Skin epidermis (tissue), 12 donors: Measurements from ENCODE around the gene ARNT2.
A peak's percentile ranks its signal among the peaks of the same experiment; 100 is the strongest.

Experiments
- H3K27ac ChIP-seq, 21 experiments: fragments of 200-600 bp; sonication (generic) in 11 of 21; one replicate each; pipeline ENCODE4 v1.5.0; 2020; ENCODE audit warnings: mild to moderate bottlenecking in 3 of 21, inconsistent platforms in 2 of 21, moderate library complexity in 2 of 21
- H3K4me3 ChIP-seq, 7 experiments: fragments of 200-600 bp; sonication (generic) in 2 of 7; one replicate each; pipeline ENCODE4 v1.5.0; 2020; ENCODE audit warnings: inconsistent platforms in 2 of 7, mild to moderate bottlenecking in 2 of 7, moderate library complexity in 1 of 7

Gene ARNT2

GRCh38 chr15:80437334-80437891 is 33.2 kb downstream of the ARNT2 start:
- no peak overlapping the region for H3K4me3 ChIP-seq
- peak overlapping the region in 1 of 21 experiments; percentile 7 for H3K27ac ChIP-seq

DNA sequence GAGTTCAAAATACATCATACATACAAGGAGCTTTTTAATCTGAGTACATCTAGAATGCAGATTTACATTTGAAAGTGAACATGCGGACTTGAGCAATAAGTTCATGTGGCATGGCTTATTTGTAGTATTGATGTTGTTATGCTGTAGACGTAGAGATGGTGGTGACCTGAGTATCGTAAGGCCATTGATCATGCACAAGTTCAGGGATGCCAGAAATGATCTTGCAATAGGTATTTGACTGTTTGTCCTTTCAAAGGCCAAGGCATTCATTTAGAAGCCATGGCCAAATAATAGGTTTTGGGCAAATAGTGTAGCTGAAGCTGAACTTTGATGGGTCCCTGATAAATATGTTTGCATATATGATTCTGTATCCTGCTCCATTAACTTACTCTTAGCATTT is 35.0 kb downstream of the ARNT2 start:
- H3K4me3 ChIP-seq = no peak overlapping the region
- no peak overlapping the region for H3K27ac ChIP-seq

DNA sequence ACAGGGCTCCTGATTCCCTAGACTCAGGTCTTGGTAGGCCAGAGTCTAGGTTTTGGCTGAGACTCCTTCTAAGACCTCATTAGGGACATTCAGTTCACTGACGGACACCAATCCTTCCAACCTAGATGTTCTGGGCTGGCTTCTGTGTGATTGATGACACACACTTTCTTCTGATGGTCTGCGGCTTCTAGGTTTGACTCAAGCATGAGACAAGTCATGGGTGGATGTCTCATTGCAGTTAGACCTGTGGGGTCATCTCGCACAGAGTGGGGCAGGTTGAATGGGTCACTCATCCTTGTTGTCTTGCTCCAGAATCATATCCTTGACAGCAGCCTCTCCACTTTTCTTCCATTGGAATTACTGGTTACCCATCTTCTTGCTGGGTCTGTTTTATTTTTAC is 35.8 kb downstream of the ARNT2 start:
- H3K27ac ChIP-seq = no peak overlapping the region
- no peak overlapping the region for H3K4me3 ChIP-seq

- Histone ChIP-seq H3K4me3 (no peak overlapping the region), H3K27ac (no peak overlapping the region)
These were observed 36.9 kb downstream of the ARNT2 start for GRCh38 chr15:80441041-80441440.

- H3K4me3 ChIP-seq = no peak overlapping the region
- no peak overlapping the region for H3K27ac ChIP-seq
These were observed 37.5 kb downstream of the ARNT2 start for GRCh38 chr15:80441714-80442113.

DNA sequence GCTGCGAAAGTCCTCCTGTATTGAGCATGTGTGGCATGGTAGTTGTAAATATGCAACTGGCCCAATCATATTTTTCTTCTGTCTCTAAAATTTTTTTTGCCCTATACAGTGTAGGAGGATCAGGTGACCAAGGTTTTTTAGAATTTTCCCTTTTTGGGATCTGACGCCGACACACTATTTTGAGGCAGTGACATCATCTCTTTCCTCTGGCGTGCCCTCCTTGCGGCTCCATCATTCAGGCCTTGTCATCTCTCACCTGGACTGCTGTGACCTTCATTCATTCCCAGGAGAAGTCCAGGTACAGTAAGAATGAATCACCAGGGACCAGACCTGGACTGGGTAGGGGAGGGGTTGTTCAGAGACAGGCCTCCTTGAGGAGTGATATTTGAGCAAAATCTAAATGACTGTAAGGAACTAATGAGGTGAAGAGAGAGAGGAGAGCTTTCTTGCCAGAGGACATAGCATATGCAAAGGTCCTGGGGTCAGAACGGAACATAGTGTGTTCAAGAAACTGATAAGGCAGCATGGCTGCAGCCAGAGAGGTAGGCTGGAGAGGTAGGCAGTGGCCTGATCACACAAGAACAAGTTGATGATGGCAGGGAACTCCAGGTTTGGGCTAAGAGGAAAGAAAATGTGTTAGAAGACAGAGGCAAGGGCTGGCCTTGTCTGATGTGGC is 38.7 kb downstream of the ARNT2 start:
- no peak overlapping the region for H3K4me3 ChIP-seq
- no peak overlapping the region for H3K27ac ChIP-seq

GRCh38 chr15:80444680-80445251 is 40.6 kb downstream of the ARNT2 start:
- Histone ChIP-seq H3K4me3 (no peak overlapping the region), H3K27ac (no peak overlapping the region)

- no peak overlapping the region for H3K4me3 ChIP-seq
- no peak overlapping the region for H3K27ac ChIP-seq
These were observed 41.3 kb downstream of the ARNT2 start for GRCh38 chr15:80445300-80446041.

GRCh38 chr15:80447077-80447476 is 42.9 kb downstream of the ARNT2 start:
- no peak overlapping the region for H3K27ac ChIP-seq
- H3K4me3 ChIP-seq = no peak overlapping the region

GRCh38 chr15:80449825-80450224 is 45.6 kb downstream of the ARNT2 start:
- Histone ChIP-seq H3K4me3 (no peak overlapping the region), H3K27ac (no peak overlapping the region)

GRCh38 chr15:80450811-80451321 is 46.7 kb downstream of the ARNT2 start:
- Histone ChIP-seq H3K4me3 (no peak overlapping the region), H3K27ac (no peak overlapping the region)

DNA sequence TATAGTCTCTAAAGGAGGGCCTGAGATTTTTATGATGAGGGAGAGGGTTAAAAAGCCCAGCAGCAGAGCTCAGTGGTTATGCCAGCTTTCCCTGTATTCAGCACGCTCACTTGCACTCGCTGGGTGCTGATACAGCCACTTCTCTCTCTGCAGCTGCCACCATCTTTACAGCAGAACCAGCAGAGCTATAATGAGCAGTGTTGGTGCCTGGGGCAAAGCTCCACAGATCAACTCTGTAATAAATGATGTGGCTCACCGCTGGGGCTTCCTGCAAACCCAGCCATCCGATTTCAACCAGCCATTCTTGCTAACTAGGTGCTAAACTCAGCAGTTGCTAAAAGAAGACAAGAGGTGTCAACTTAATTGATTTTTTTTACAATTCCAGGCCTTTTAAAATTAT is 48.0 kb downstream of the ARNT2 start:
- H3K27ac ChIP-seq = no peak overlapping the region

DNA sequence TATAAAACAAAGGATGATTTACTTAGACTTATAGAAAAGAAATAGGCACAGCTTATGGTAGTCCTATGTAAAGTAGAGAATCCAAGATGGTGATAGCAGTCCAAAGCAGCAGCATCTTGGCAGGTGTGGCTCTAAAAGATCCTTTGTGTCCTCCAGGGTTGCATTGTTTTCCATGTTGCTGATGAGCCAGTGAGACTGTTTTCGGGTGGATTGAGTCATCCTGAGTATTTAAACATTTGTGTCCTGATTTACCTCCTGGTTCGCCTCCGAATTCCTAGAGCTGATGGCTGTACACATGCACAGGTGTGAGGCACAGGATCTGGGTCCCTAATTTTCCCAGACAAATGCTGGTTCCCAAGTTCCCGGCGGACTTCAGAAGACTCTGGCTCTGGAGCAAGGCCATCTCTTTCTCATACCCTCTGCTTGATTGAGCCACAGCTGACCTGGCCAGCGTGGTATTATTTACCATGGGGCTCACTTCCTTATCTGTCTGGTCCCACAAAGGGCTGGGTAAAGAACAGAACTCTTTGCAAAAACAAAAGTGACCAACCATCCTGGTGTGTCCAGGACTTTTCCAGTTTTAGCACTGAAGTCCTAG is 51.0 kb downstream of the ARNT2 start:
- Histone ChIP-seq H3K4me3 (no peak overlapping the region), H3K27ac (no peak overlapping the region)

More for the DNA sequence above, 48.0 kb downstream of the ARNT2 start:
- no peak overlapping the region for H3K4me3 ChIP-seq

GRCh38 chr15:80455668-80456442 is 51.7 kb downstream of the ARNT2 start:
- Histone ChIP-seq H3K27ac (no peak overlapping the region), H3K4me3 (no peak overlapping the region)

GRCh38 chr15:80456517-80457492 is 52.6 kb downstream of the ARNT2 start:
- H3K4me3 ChIP-seq = no peak overlapping the region

DNA sequence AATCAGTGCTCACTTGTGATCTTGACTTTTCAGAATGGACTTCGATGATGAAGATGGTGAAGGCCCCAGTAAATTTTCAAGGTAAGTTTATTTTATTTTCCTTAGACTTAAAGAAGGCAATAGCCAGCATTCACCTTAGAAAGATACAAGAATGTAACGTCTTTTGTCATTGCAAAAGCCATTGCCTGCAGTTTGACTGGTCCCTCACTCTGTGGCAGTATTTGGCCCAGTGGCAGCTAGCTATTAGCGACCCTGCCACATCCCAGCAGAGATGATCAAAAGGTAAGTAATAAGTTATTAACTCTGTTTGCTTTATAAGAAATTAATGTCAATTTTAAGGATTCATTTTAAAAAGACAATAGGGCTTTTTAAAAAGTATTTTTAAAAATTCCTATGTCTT is 53.7 kb downstream of the ARNT2 start:
- no peak overlapping the region for H3K27ac ChIP-seq
- no peak overlapping the region for H3K4me3 ChIP-seq

More at GRCh38 chr15:80456517-80457492, 52.6 kb downstream of the ARNT2 start:
- no peak overlapping the region for H3K27ac ChIP-seq

GRCh38 chr15:80458580-80458979 is 54.4 kb downstream of the ARNT2 start:
- Histone ChIP-seq H3K4me3 (no peak overlapping the region), H3K27ac (no peak overlapping the region)

DNA sequence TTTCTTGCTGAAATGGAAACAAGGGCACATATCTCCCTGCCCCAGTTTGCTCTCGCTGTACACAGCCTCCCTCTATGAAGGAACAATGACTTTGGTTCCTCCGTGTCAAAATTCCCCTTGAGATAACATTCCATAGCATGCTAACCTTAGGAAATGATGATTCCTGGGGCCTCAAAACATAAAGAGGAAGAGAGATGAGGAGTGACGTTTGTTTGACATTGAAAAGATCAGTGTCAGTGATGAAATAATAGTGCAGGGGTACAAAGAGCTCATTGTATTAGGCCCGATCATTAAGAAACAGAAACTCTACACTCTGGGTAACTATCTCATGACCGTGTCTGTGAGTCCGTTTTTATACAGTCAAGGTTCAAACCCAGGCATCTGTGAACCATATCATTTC is 55.2 kb downstream of the ARNT2 start:
- Histone ChIP-seq H3K4me3 (no peak overlapping the region), H3K27ac (no peak overlapping the region)
